Measurements from ENCODE around the gene PFN1.
A peak's percentile ranks its signal among the peaks of the same experiment; 100 is the strongest.

PFN1 gene

GRCh38 chr17:4966844-4967538 is 18.7 kb upstream of the PFN1 start:
- Histone ChIP-seq H3K27me3 (ENCODE audit: insufficient read depth, poor library complexity, severe bottlenecking) (no peaks in the 10 kb centered on the region), H3K4me3 (replicated peaks; ENCODE audit: insufficient read depth, low read length) (peak overlapping the region; percentile 58), H3K27ac (replicated peaks) (peak overlapping the region; percentile 91)
- no peak for TF ChIP-seq REST (IDR thresholded peaks at IDR 0.05; ENCODE audit: insufficient replicate concordance, low read depth)
- DNase-seq (ENCODE audit: low read depth in 1 of 2, low spot score in 1 of 2): peak; percentile 85 to 96

DNA sequence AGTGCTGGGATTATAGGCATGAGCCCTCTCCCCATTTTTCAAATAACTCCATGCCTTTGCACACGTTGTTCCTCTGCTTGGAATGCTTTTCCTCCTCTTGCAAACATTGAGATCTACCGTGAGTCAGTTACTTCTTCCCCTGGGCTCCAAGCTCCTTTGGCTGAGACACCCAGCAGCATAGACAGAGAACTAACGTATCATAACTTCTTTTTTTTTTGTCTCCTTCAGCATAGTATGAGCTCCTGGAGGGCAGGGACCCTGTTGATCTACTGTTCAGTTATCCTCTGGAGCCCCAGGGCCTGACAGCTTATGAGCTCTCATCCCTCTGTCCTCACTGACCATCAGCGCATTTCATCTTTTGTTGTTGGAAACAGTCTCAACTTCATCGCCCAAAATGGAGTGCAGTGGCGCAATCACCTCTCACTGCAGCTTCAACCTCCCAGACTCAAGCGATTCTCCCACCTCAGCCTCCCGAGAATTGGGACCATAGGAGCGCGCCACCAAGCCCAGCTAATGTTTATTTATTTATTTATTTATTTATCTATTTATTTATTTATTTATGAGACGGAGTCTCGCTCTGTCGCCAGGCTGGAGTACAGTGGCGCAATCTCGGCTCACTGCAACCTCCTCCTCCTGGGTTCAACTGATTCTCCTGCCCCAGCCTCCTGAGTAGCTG is 17.1 kb upstream of the PFN1 start:
- Histone ChIP-seq H3K27me3 (ENCODE audit: insufficient read depth, poor library complexity, severe bottlenecking) (no peaks in the 10 kb centered on the region), H3K27ac (replicated peaks) (no peak overlapping the region; the same call in 1 of the 2 replicates), H3K4me3 (replicated peaks; ENCODE audit: insufficient read depth, low read length) (no peak overlapping the region)
- DNase-seq (ENCODE audit: low read depth in 1 of 2, low spot score in 1 of 2): no peak
- TF ChIP-seq SPI1 (IDR thresholded peaks at IDR 0.05; ENCODE audit: borderline replicate concordance, low read depth) (no peak), POLR2AphosphoS5 (IDR thresholded peaks at IDR 0.05; ENCODE audit: low read depth) (no peak), CTCF (IDR thresholded peaks at IDR 0.05; ENCODE audit: insufficient read depth, low read length) (no peak), GABPA (IDR thresholded peaks at IDR 0.05; ENCODE audit: low read depth) (no peak), REST (IDR thresholded peaks at IDR 0.05; ENCODE audit: insufficient replicate concordance, low read depth) (no peak)

DNA sequence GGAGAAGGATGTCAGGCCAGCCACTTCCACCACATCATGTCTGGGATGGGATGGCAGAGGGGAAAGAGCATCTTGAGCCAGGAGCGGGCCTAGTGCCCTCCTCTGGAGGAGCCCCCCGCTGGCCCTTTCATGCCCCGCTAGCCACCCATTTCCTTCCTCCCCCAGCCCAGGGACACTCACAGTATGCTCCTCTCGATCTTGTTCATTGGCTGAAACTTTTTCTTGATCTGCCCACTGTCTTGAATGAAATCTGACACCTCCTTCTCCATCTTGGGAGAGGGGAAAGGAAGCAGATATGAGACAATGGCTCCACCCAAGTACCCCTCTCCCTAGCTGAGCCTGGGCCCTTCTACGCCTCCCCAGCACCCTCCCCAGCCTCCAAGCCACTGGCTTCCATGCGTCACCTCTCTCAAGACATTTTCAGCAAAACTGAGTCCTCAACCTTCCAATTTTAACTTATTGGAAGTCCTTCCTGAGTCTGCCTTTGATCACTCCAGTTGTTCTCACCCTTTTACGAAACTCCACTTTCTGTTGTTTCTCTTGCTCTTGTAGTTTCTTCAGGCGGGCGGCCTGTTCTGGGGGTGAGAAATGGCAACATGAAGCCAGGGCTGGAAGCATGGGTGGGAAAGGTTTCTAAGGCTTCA is 12.1 kb upstream of the PFN1 start:
- TF ChIP-seq REST (IDR thresholded peaks at IDR 0.05; ENCODE audit: insufficient replicate concordance, low read depth) (no peak), GABPA (IDR thresholded peaks at IDR 0.05; ENCODE audit: low read depth) (no peak), POLR2AphosphoS5 (IDR thresholded peaks at IDR 0.05; ENCODE audit: low read depth) (no peak), CTCF (IDR thresholded peaks at IDR 0.05; ENCODE audit: insufficient read depth, low read length) (no peak), SPI1 (IDR thresholded peaks at IDR 0.05; ENCODE audit: borderline replicate concordance, low read depth) (no peak)
- Histone ChIP-seq H3K4me3 (replicated peaks; ENCODE audit: insufficient read depth, low read length) (no peak overlapping the region), H3K27ac (replicated peaks) (no peak overlapping the region), H3K27me3 (ENCODE audit: insufficient read depth, poor library complexity, severe bottlenecking) (no peaks in the 10 kb centered on the region)
- no peak for DNase-seq (ENCODE audit: low read depth in 1 of 2, low spot score in 1 of 2)
